IMR-90 (cell line): ENCODE results near the gene DAPK1. TPM values are rescaled to one million over a fixed set of nuclear protein-coding genes. Genes with fewer than 3 reads are reported as not detected.

ENCODE experiments used
- ATAC-seq: fragments of 200-7000 bp; cut with Tn5 transposase; 2 replicates; pipeline ENCODE4 v1.9.1; 2020; ENCODE audit warnings: low read depth, mild to moderate bottlenecking, moderate library complexity
- BruUV-seq: library from RNA; stranded (reverse); fragments of 400-500 nt; replicated peaks from 2 replicates; lab custom pipeline; 2021; lab: Mats Ljungman, UMichigan
- CTCF ChIA-PET: fragments of 300-600 bp; formaldehyde crosslinking; extraction: SDS; loops from one replicate; lab custom pipeline; 2021; ENCODE audit warnings: antibody characterized with exemption; lab: Yijun Ruan, JAX
- POLR2A ChIA-PET: fragments of 300-600 bp; sonication (Branson Sonifier 250); formaldehyde crosslinking; loops from one replicate; lab custom pipeline; 2022; ENCODE audit warnings: antibody characterized with exemption; ENCODE audit not compliant: unreplicated experiment; lab: Charles Lee
- DNase-seq: peaks from one replicate; pipeline ENCODE4 v3.0.0; 2013
- H2AFZ ChIP-seq: replicated peaks from 2 replicates; pipeline ENCODE3; 2013; ENCODE audit warnings: low read length, mild to moderate bottlenecking; ENCODE audit not compliant: poor library complexity
- H2AK5ac ChIP-seq: 2 replicates; pipeline ENCODE4 v1.6.1; 2013; ENCODE audit warnings: low read depth, low read length, inconsistent platforms
- H2AK9ac ChIP-seq: replicated peaks from 2 replicates; pipeline ENCODE3; 2013; ENCODE audit warnings: mild to moderate bottlenecking, low read depth, low read length, moderate library complexity; ENCODE audit not compliant: poor library complexity
- H2BK120ac ChIP-seq: 2 replicates; pipeline ENCODE4 v1.6.1; 2013; ENCODE audit warnings: low read depth, low read length, inconsistent platforms
- H2BK15ac ChIP-seq: 3 replicates; pipeline ENCODE4 v1.6.1; 2013; ENCODE audit warnings: low read depth, low read length, inconsistent platforms
- H2BK20ac ChIP-seq: 2 replicates; pipeline ENCODE4 v1.6.1; 2013; ENCODE audit warnings: low read depth, mild to moderate bottlenecking, inconsistent platforms, low read length, moderate library complexity
- H2BK5ac ChIP-seq: 2 replicates; pipeline ENCODE4 v1.6.1; 2013; ENCODE audit warnings: mild to moderate bottlenecking, low read depth, low read length, inconsistent platforms; ENCODE audit not compliant: poor library complexity, severe bottlenecking
- H3K14ac ChIP-seq: replicated peaks from 2 replicates; pipeline ENCODE4 v1.6.1; 2013; ENCODE audit warnings: low read depth, low read length, inconsistent platforms
- H3K18ac ChIP-seq: 2 replicates; pipeline ENCODE4 v1.6.1; 2013; ENCODE audit warnings: low read depth, low read length, control low read depth
- H3K23ac ChIP-seq: 2 replicates; pipeline ENCODE4 v1.6.1; 2013; ENCODE audit warnings: low read depth, low read length, inconsistent platforms
- H3K27ac ChIP-seq: 2 replicates; pipeline ENCODE4 v1.5.1; 2013; ENCODE audit warnings: mild to moderate bottlenecking, control low read depth, low read length; ENCODE audit not compliant: insufficient read depth
- H3K27me3 ChIP-seq: 2 replicates; pipeline ENCODE4 v1.6.1; 2013; ENCODE audit warnings: low read length; ENCODE audit not compliant: control insufficient read depth, insufficient read depth
- H3K36me3 ChIP-seq: 2 replicates; pipeline ENCODE4 v1.6.1; 2013; ENCODE audit warnings: low read length, mixed read lengths; ENCODE audit not compliant: control insufficient read depth, insufficient read depth
- H3K4ac ChIP-seq: 2 replicates; pipeline ENCODE4 v1.6.1; 2013; ENCODE audit warnings: low read depth, low read length, inconsistent platforms
- H3K4me1 ChIP-seq: 2 replicates; pipeline ENCODE4 v1.6.1; 2013; ENCODE audit warnings: low read length, mixed read lengths; ENCODE audit not compliant: control insufficient read depth, insufficient read depth
- H3K4me2 ChIP-seq: 2 replicates; pipeline ENCODE4 v1.6.1; 2013; ENCODE audit warnings: low read depth, mild to moderate bottlenecking, control low read depth, low read length, moderate library complexity
- H3K4me3 ChIP-seq: 2 replicates; pipeline ENCODE4 v1.5.1; 2013; ENCODE audit warnings: low read depth, mild to moderate bottlenecking, control low read depth, low read length, moderate library complexity; ENCODE audit not compliant: insufficient read depth
- H3K56ac ChIP-seq: 2 replicates; pipeline ENCODE4 v1.6.1; 2013; ENCODE audit warnings: low read length, inconsistent platforms; ENCODE audit not compliant: insufficient read depth; ENCODE audit errors: extremely low read depth
- H3K79me1 ChIP-seq, 2 experiments: 2 replicates each; pipeline ENCODE4 v1.6.1; 2013; ENCODE audit warnings: low read length in 2 of 2, inconsistent platforms in 1 of 2, low read depth in 1 of 2
- H3K9ac ChIP-seq: 2 replicates; pipeline ENCODE4 v1.6.1; 2013; ENCODE audit warnings: low read depth, low read length, control low read depth
- H3K9me1 ChIP-seq: 2 replicates; pipeline ENCODE4 v1.6.1; 2013; ENCODE audit warnings: low read length, inconsistent platforms; ENCODE audit not compliant: insufficient read depth
- H3K9me3 ChIP-seq: 2 replicates; pipeline ENCODE4 v1.6.1; 2013; ENCODE audit warnings: low read length; ENCODE audit not compliant: control insufficient read depth, insufficient read depth
- H4K20me1 ChIP-seq: 2 replicates; pipeline ENCODE4 v1.6.1; 2013; ENCODE audit warnings: low read length, inconsistent platforms; ENCODE audit not compliant: insufficient read depth
- H4K5ac ChIP-seq: 2 replicates; pipeline ENCODE4 v1.6.1; 2013; ENCODE audit warnings: mild to moderate bottlenecking, low read depth, low read length, control low read depth
- H4K8ac ChIP-seq, 2 experiments: 2 replicates each; pipeline ENCODE4 v1.6.1; 2013; ENCODE audit warnings: low read depth in 2 of 2, low read length in 2 of 2, control low read depth in 1 of 2, inconsistent platforms in 1 of 2
- H4K91ac ChIP-seq: 2 replicates; pipeline ENCODE4 v1.6.1; 2013; ENCODE audit warnings: low read depth, low read length, inconsistent platforms; ENCODE audit not compliant: insufficient read depth
- BHLHE40 ChIP-seq: fragments of 150-350 bp; IDR thresholded peaks from 2 replicates; pipeline ENCODE4 v1.6.1; 2016; ENCODE audit warnings: mild to moderate bottlenecking, low read depth, low read length
- MAZ ChIP-seq: IDR thresholded peaks from 2 replicates; pipeline ENCODE4 v1.6.1; 2012; ENCODE audit warnings: low read depth, mild to moderate bottlenecking, low read length, improper control_type of control experiment, moderate library complexity, borderline replicate concordance
- MXI1 ChIP-seq: IDR thresholded peaks from 2 replicates; pipeline ENCODE4 v1.6.1; 2012; ENCODE audit warnings: low read depth, mild to moderate bottlenecking, low read length, moderate library complexity, borderline replicate concordance
- NFE2L2 ChIP-seq: fragments of 150-350 bp; IDR thresholded peaks from 2 replicates; pipeline ENCODE4 v1.6.1; 2016; ENCODE audit warnings: low read depth, mild to moderate bottlenecking, low read length
- SMC3 ChIP-seq: fragments of 150-350 bp; IDR thresholded peaks from 2 replicates; pipeline ENCODE4 v1.6.1; 2016; ENCODE audit warnings: low read depth, mild to moderate bottlenecking, antibody characterized with exemption, low read length, moderate library complexity
- USF2 ChIP-seq: fragments of 150-350 bp; IDR thresholded peaks from 2 replicates; pipeline ENCODE4 v1.6.1; 2017; ENCODE audit warnings: mild to moderate bottlenecking, antibody characterized with exemption, low read length, low read depth
- WGBS, 2 experiments: methylation state at CpG; one replicate each; pipeline versions ENCODE4 v1.1.5 to v1.1.7; 2013; ENCODE audit warnings: missing lambda C conversion rate in 2 of 2; ENCODE audit not compliant: insufficient read length in 1 of 2; ENCODE audit errors: extremely low coverage in 2 of 2; 5-methylcytosine and 5-hydroxymethylcytosine counted together
- dilution Hi-C: fragments of 300-500 bp; cut with HindIII; formaldehyde crosslinking; loops from one replicate; pipeline ENCODE4 v1.14.3; 2018; ENCODE audit warnings: low sequenced_read_pairs; ENCODE audit not compliant: unreplicated experiment
- in situ Hi-C: fragments of 300-500 bp; cut with MboI; formaldehyde crosslinking; loops from 3 replicates; pipeline ENCODE4 v1.14.3; 2019; ENCODE audit warnings: low sequenced_read_pairs, inconsistent platforms, mixed read lengths
- intact Hi-C: fragments of 100-400 bp; cut with micrococcal nuclease; formaldehyde crosslinking; loops from 2 replicates; pipeline ENCODE4 v1.10.0; 2022
- polyA plus RNA-seq, 3 experiments: library from polyadenylated mRNA; depleted of rRNA; stranded (reverse); fragments of >200 nt; gene quantifications; 2 replicates each; pipeline ENCODE4 v1.2.3, GENCODE V29; 2012; ENCODE audit warnings: low replicate concordance in 1 of 3
- total RNA-seq: library from RNA; depleted of rRNA; stranded (reverse); fragments of >200 nt; gene quantifications from 2 replicates; pipeline ENCODE4 v1.2.3, GENCODE V29; 2012

Gene DAPK1
- total and polyA plus RNA-seq, 2 of the 4 experiments (the other 2 are of a cell fraction), result under 0.01 to 0.03 TPM

- TF ChIP-seq USF2 (no peak), BHLHE40 (no peak), MAZ (no peak), SMC3 (no peak)
Observed at GRCh38 chr9:87734106-87734505, 236.4 kb downstream of the DAPK1 start (continued).

- no peak overlapping the region for H3K56ac ChIP-seq
- H4K20me1 ChIP-seq, result no peaks in the 10 kb centered on the region
- no peak overlapping the region for H2BK20ac ChIP-seq
- H2BK120ac ChIP-seq, result no peak overlapping the region
- no peak overlapping the region for H4K5ac ChIP-seq
- no peak overlapping the region for H3K18ac ChIP-seq
- POLR2A ChIA-PET, result no interaction called here
- no peak overlapping the region for H3K27ac ChIP-seq
- dilution Hi-C loops, result no loop called here
- no peak overlapping the region for H3K4ac ChIP-seq
- no peak overlapping the region for H4K8ac ChIP-seq
- CTCF ChIA-PET, result no interaction called here
- no peak overlapping the region for H3K4me2 ChIP-seq
- no peak overlapping the region for H2AFZ ChIP-seq
- H3K36me3 ChIP-seq, result no peaks in the 10 kb centered on the region
- no CpG with 5 or more reads among the region's 3 CpGs for WGBS, 2 experiments
- H2AK9ac ChIP-seq, result no peak overlapping the region
- in situ Hi-C loops, result no loop called here
- no peak overlapping the region for H4K91ac ChIP-seq
- H3K9me1 ChIP-seq, result peaks cover 5% of the 10 kb centered on the region; the same call in 1 of the 2 replicates
- no peak overlapping the region for H2AK5ac ChIP-seq
- TF ChIP-seq MXI1 (no peak), NFE2L2 (no peak)
- H3K23ac ChIP-seq, result no peak overlapping the region
- H2BK5ac ChIP-seq, result no peak overlapping the region
- H3K27me3 ChIP-seq, result no peaks in the 10 kb centered on the region; the same call in 1 of the 2 replicates
- intact Hi-C loops, result no loop called here
- H3K9ac ChIP-seq, result no peak overlapping the region
- no peak overlapping the region for H2BK15ac ChIP-seq
- no TSS peak for BruUV-seq
- H3K4me3 ChIP-seq, result no peak overlapping the region
- no peaks in the 10 kb centered on the region for H3K79me1 ChIP-seq
- DNase-seq, result no peak
- H3K14ac ChIP-seq, result no peak overlapping the region
- ATAC-seq, result no peak
- peaks cover 2% of the 10 kb centered on the region; the same call in 1 of the 2 replicates for H3K9me3 ChIP-seq
- no peaks in the 10 kb centered on the region for H3K4me1 ChIP-seq
Observed at GRCh38 chr9:87739546-87739945, 241.9 kb downstream of the DAPK1 start.
